Measurements from ENCODE around the gene CISH.

GRCh38 chr3:50644561-50644960, 33.0 kb upstream of the CISH start:
- TF ChIP-seq, protein P1, sequence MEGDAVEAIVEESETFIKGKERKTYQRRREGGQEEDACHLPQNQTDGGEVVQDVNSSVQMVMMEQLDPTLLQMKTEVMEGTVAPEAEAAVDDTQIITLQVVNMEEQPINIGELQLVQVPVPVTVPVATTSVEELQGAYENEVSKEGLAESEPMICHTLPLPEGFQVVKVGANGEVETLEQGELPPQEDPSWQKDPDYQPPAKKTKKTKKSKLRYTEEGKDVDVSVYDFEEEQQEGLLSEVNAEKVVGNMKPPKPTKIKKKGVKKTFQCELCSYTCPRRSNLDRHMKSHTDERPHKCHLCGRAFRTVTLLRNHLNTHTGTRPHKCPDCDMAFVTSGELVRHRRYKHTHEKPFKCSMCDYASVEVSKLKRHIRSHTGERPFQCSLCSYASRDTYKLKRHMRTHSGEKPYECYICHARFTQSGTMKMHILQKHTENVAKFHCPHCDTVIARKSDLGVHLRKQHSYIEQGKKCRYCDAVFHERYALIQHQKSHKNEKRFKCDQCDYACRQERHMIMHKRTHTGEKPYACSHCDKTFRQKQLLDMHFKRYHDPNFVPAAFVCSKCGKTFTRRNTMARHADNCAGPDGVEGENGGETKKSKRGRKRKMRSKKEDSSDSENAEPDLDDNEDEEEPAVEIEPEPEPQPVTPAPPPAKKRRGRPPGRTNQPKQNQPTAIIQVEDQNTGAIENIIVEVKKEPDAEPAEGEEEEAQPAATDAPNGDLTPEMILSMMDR (IDR thresholded peaks at IDR 0.05 in 4 of 5, conservative IDR thresholded peaks at IDR 0.05 in 1 of 5), result no peak
- no peak for TF ChIP-seq POLR2A (IDR thresholded peaks at IDR 0.05)
